Heart right ventricle (tissue), 16 donors: ENCODE results near the gene KMT2D. TPM values are rescaled to one million over a fixed set of nuclear protein-coding genes. Genes with fewer than 3 reads are reported as not detected.

ENCODE experiments used
- ATAC-seq, 8 donors: fragments of 200-7000 bp; cut with Tn5 transposase; one replicate each; pipeline ENCODE4 v1.9.1; 2020; ENCODE audit warnings: mild to moderate bottlenecking in 8 of 8, moderate library complexity in 8 of 8, moderate number of reproducible peaks in 1 of 8
- DNase-seq, 2 donors: peaks; one replicate each; pipeline ENCODE4 v3.0.0-alpha.2; 2020
- H3K27ac ChIP-seq, 10 donors: fragments of 200-600 bp; sonication (generic) in 2 of 10; one replicate each; pipeline versions ENCODE4 v1.5.0 to v1.8.0; 2020 to 2022; ENCODE audit warnings: mild to moderate bottlenecking in 3 of 10
- H3K27me3 ChIP-seq, 7 donors: fragments of 200-600 bp; one replicate each; pipeline ENCODE4 v1.8.0; 2021 to 2022; ENCODE audit warnings: mild to moderate bottlenecking in 2 of 7
- H3K36me3 ChIP-seq, 9 donors: fragments of 200-600 bp; sonication (generic) in 1 of 9; one replicate each; pipeline versions ENCODE4 v1.5.0 to v1.8.0; 2020 to 2022; ENCODE audit warnings: mild to moderate bottlenecking in 2 of 9
- H3K4me1 ChIP-seq, 9 donors: fragments of 200-600 bp; sonication (generic) in 1 of 9; one replicate each; pipeline versions ENCODE4 v1.5.0 to v1.8.0; 2020 to 2022; ENCODE audit warnings: mild to moderate bottlenecking in 4 of 9
- H3K4me3 ChIP-seq, 10 donors: fragments of 200-600 bp; sonication (generic) in 2 of 10; one replicate each; pipeline versions ENCODE4 v1.5.0 to v1.8.0; 2020 to 2022; ENCODE audit warnings: mild to moderate bottlenecking in 7 of 10, moderate library complexity in 2 of 10
- H3K9me3 ChIP-seq, 11 donors: fragments of 200-600 bp in 10 of 11; sonication (generic) in 2 of 11; one replicate each; pipeline versions ENCODE4 v1.5.0 to v1.8.0; 2013 to 2022; ENCODE audit warnings: mild to moderate bottlenecking in 2 of 11, control low read depth in 1 of 11, moderate library complexity in 1 of 11
- CTCF ChIP-seq, 9 donors: fragments of 200-600 bp; sonication (generic) in 2 of 9; IDR thresholded peaks; one replicate each; pipeline versions ENCODE4 v1.5.0 to v1.8.0; 2021 to 2022; ENCODE audit warnings: antibody characterized with exemption in 9 of 9, mild to moderate bottlenecking in 5 of 9, moderate library complexity in 1 of 9
- WGBS, 2 donors: extraction: QIAGEN DNeasy Blood & Tissue Kit; methylation state at CpG; one replicate each; pipeline ENCODE4 v1.1.7; 2013; ENCODE audit warnings: inconsistent platforms in 1 of 2; 5-methylcytosine and 5-hydroxymethylcytosine counted together
- intact Hi-C, 10 donors: fragments of 100-400 bp; cut with DNase I; formaldehyde crosslinking; loops; one replicate each; pipeline versions ENCODE4 v1.11.1 to v1.14.2; 2022
- polyA plus RNA-seq, 2 donors: library from polyadenylated mRNA; stranded (reverse); fragments of 200-250 nt; gene quantifications; one replicate each; pipeline ENCODE4 v1.2.3, GENCODE V29; 2013
- total RNA-seq, 10 donors: library from RNA; stranded (reverse); fragmentation: NEBNext Ultra II Directional in 3 of 10; extraction: Animal tissue kit (Norgen Biotek cat#: 25700) in 3 of 10; gene quantifications; one replicate each; pipeline versions ENCODE4 v1.2.1 to v1.2.4, GENCODE V29; 2021 to 2023
- donor health status: Arrhythmogenic right ventricular cardiomyopathy.
- donor health status: ischemic (EF 13 %, LVEDD 7.1; RV severe dilation, severe dysfunction).
- donor health status: healthy with polysubstance abuse.
- donor health status: DM: no; HTN: yes; CAD: no.
- donor health status: DM: no; HTN: no; CAD: no.
- donor health status: ischemic (EF 25% LVEDD 6.9; RV normal size, moderate dysfunction).
- donor health status: ischemic (EF 25% LVEDD 5.7; RV mildly dilated, moderate dysfunction).
- donor health status: healthy.
- donor health status: DM: yes; HTN: yes; CAD: no.
- donor health status: Ischemic cardiomyopathy.
- donor health status: ischemic (EF 35%, LVEDD 5.7; RV mildly dilated, moderate dysfunction).
- donor health status: nonischemic (EF 11% LVEDD 7.7; RV severe dilation, severe dysfunction).
- donor health status: DM: yes; HTN: yes; CAD: no.
- donor health status: PGD.
- donor health status: ischemic (EF 29% LVEDD 5.4; RV normal size, mild dysfunction).
- donor health status: nonischemic (EF 23%, LVEDD 6.1; RV moderate dilation, normal function).

KMT2D gene
- total and polyA plus RNA-seq, 12 donors, result 9.6 to 65.3 (median 54.2) TPM

DNA sequence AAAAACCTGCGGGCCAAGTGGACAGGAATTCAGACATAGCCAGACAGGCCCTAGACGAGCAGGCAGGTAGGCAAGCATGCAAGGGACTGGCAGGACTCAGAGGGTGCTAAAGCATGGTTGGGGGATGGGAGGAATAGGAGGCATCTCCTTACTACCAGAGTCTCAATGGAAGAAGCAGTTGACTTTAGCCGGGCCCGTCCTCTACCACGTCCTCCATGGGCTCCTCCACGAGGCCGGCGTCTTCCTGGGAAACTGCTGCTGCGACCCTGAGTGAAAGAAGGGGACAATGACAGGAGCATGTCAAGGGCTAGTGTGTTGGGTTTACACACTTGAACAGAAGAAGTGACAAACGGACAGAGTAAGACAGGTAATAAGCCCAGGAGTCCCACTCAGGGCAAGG, 11.6 kb downstream of the KMT2D start:
- no peak for ATAC-seq
- Histone ChIP-seq H3K4me1 (peaks cover 0 to 3% (median 0%) of the 10 kb centered on the region in 9 donors), H3K9me3 (no peaks in the 10 kb centered on the region), H3K36me3 (peaks cover 20 to 100% (median 87%) of the 10 kb centered on the region in 9 donors), H3K4me3 (no peak overlapping the region), H3K27ac (no peak overlapping the region), H3K27me3 (no peaks in the 10 kb centered on the region)
- no peak for DNase-seq
- TF ChIP-seq CTCF (IDR thresholded peaks at IDR 0.05), result no peak
- WGBS, 2 donors, result 90% methylated on average over 10 of the region's 10 CpGs
- intact Hi-C loops, result no loop called here

GRCh38 chr12:49046129-49046895, 14.3 kb downstream of the KMT2D start:
- intact Hi-C loops, result no loop called here
- no peak for TF ChIP-seq CTCF (IDR thresholded peaks at IDR 0.05)
- H3K27me3 ChIP-seq, result no peaks in the 10 kb centered on the region
- no peak overlapping the region for H3K27ac ChIP-seq
- ATAC-seq, result peak in 5 of 8 donors; percentile 14 to 52 (median 19)
- 83 to 84% methylated on average over 12 of the region's 12 CpGs for WGBS, 2 donors
- no peaks in the 10 kb centered on the region for H3K9me3 ChIP-seq
- H3K4me1 ChIP-seq, result peaks cover 0 to 3% (median 0%) of the 10 kb centered on the region in 9 donors
- peaks cover 19 to 100% (median 89%) of the 10 kb centered on the region in 9 donors for H3K36me3 ChIP-seq
- no peak overlapping the region for H3K4me3 ChIP-seq
- DNase-seq, result no peak

- H3K9me3 ChIP-seq, result no peaks in the 10 kb centered on the region
- no peak for DNase-seq
- no peak overlapping the region for H3K27ac ChIP-seq
- H3K4me3 ChIP-seq, result no peak overlapping the region
- H3K4me1 ChIP-seq, result peaks cover 0 to under 1% (median 0%) of the 10 kb centered on the region in 9 donors
- no peaks in the 10 kb centered on the region for H3K27me3 ChIP-seq
- no peak for TF ChIP-seq CTCF (IDR thresholded peaks at IDR 0.05)
- WGBS, 2 donors, result 96 to 97% methylated on average over 12 of the region's 12 CpGs
- intact Hi-C loops, result no loop called here
- no peak for ATAC-seq
- peaks cover 15 to 100% (median 87%) of the 10 kb centered on the region in 9 donors for H3K36me3 ChIP-seq
Measured at GRCh38 chr12:49044660-49045059, 15.9 kb downstream of the KMT2D start.

DNA sequence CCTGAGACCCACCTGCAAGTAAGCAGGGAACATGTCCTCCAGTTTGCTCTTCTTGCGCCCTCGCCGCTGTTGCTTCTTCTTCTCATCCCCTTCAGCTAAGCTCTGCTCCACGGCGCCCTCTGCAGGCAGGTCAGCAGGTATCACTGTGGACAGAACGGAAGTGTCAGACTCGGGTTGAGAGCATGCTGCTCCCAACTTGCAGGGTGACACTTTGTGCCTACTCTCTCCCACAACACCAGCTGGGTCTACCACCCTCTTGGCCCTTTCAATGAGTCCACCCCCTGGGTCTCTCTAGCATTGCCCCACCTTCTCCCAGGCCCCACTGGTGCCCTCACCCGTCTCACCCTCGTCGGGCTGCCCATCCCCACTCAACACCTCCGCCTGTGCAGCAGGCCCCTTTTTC, 16.7 kb downstream of the KMT2D start:
- H3K27ac ChIP-seq, result no peak overlapping the region
- H3K4me3 ChIP-seq, result no peak overlapping the region
- H3K27me3 ChIP-seq, result no peaks in the 10 kb centered on the region
- no peaks in the 10 kb centered on the region for H3K4me1 ChIP-seq
- H3K9me3 ChIP-seq, result no peaks in the 10 kb centered on the region
- H3K36me3 ChIP-seq, result peaks cover 20 to 100% (median 87%) of the 10 kb centered on the region in 9 donors
- DNase-seq, result peak; percentile 59 to 73
- 58 to 64% methylated on average over 11 of the region's 11 CpGs for WGBS, 2 donors
- peak; percentile 27 to 75 (median 67) for TF ChIP-seq CTCF (IDR thresholded peaks at IDR 0.05)
- intact Hi-C loops, result no loop called here
- ATAC-seq, result peak in 7 of 8 donors; percentile 10 to 51 (median 33)
